ENCODE results near the gene ZNF701. TPM values are rescaled to one million over a fixed set of nuclear protein-coding genes. Genes with fewer than 3 reads are reported as not detected.
"Not testable (repeated sequence)": the region's sequence is repeated elsewhere in the genome, so short reads cannot be mapped to it uniquely, and the experiment has no call there.

Gene ZNF701
- polyA plus RNA-seq, 3 donors = 4.8 to 8.2 (median 5.6) TPM

GRCh38 chr19:52536448-52536800 lies 33.7 kb upstream of the ZNF701 start:
- peak in 2 of 3 donors; percentile 24 to 29 for DNase-seq
- Histone ChIP-seq H3K79me2 (ENCODE audit: insufficient read depth, low read length) (peaks cover 59% of the 10 kb centered on the region), H3K4me3 (replicated peaks in 1 of 3; ENCODE audit: low read depth in 2 of 3, low read length in 3 of 3) (peak overlapping the region; percentile 56 to 80 (median 71)), H3K9ac (ENCODE audit: insufficient read depth, low read length, poor library complexity, severe bottlenecking) (peak overlapping the region; percentile 63), H3K27me3 (ENCODE audit: control insufficient read depth in 2 of 2, insufficient read depth in 2 of 2, low read length in 2 of 2) (no peaks in the 10 kb centered on the region), H3K9me3 (replicated peaks in 1 of 2; ENCODE audit: control insufficient read depth in 1 of 2, insufficient read depth in 1 of 2, low read length in 2 of 2) (peaks cover 16 to 44% of the 10 kb centered on the region in 2 donors), H3K4me1 (ENCODE audit: control insufficient read depth in 1 of 2, insufficient read depth in 2 of 2, low read length in 2 of 2) (peaks cover 52 to 61% of the 10 kb centered on the region in 2 donors), H2AFZ (ENCODE audit: insufficient read depth, low read depth, low read length, poor library complexity, severe bottlenecking) (peak overlapping the region; percentile 65), H4K20me1 (ENCODE audit: insufficient read depth, low read length) (no peaks in the 10 kb centered on the region), H3K36me3 (replicated peaks in 1 of 2; ENCODE audit: control insufficient read depth in 1 of 2, insufficient read depth in 2 of 2, low read length in 2 of 2) (peaks cover 4 to 24% of the 10 kb centered on the region in 2 donors), H3K27ac (ENCODE audit: low read depth in 1 of 2, low read length in 2 of 2) (peak overlapping the region; percentile 77 to 88), H3K4me2 (replicated peaks; ENCODE audit: extremely low read depth, low read length, poor library complexity, severe bottlenecking) (peak overlapping the region; percentile 87)
- H3K36me3 Mint-ChIP-seq = peaks cover 28 to 46% of the 10 kb centered on the region in 2 donors
- peaks cover 18 to 63% (median 45%) of the 10 kb centered on the region in 7 donors for H3K9me3 Mint-ChIP-seq
- H3K4me3 Mint-ChIP-seq = peak overlapping the region; percentile 88 to 93
- peak overlapping the region; percentile 76 to 96 (median 88) for H3K27ac Mint-ChIP-seq
- WGBS (ENCODE audit: insufficient coverage) = 5% methylated on average over 16 of the region's 17 CpGs
- intact Hi-C loops (cut with micrococcal nuclease) = loop anchor here in 1 of 2 donors (10.0 kb wide), 1 partner anchor 262 kb away; no protein-coding TSS in a partner anchor
- TF ChIP-seq CTCF (IDR thresholded peaks at IDR 0.05) = no peak
- H3K4me1 Mint-ChIP-seq = peaks cover 61% of the 10 kb centered on the region
- peaks cover 0 to 4% (median 3%) of the 10 kb centered on the region in 3 donors for H3K27me3 Mint-ChIP-seq (ENCODE audit: low read depth in 3 of 3)

- peaks cover 63% of the 10 kb centered on the region for H3K4me1 Mint-ChIP-seq
- peak overlapping the region; percentile 73 to 91 (median 89) for H3K27ac Mint-ChIP-seq
- H2AFZ ChIP-seq (ENCODE audit: insufficient read depth, low read depth, low read length, poor library complexity, severe bottlenecking); H3K4me3 ChIP-seq (replicated peaks in 1 of 3; ENCODE audit: low read depth in 2 of 3, low read length in 3 of 3); H3K27me3 ChIP-seq (ENCODE audit: control insufficient read depth in 2 of 2, insufficient read depth in 2 of 2, low read length in 2 of 2); H3K4me2 ChIP-seq (replicated peaks; ENCODE audit: extremely low read depth, low read length, poor library complexity, severe bottlenecking); H3K9ac ChIP-seq (ENCODE audit: insufficient read depth, low read length, poor library complexity, severe bottlenecking); H3K27me3 Mint-ChIP-seq (ENCODE audit: low read depth in 3 of 3); H4K20me1 ChIP-seq (ENCODE audit: insufficient read depth, low read length): not testable (repeated sequence)
- WGBS (ENCODE audit: insufficient coverage) = no CpG with 5 or more reads among the region's 4 CpGs
- peak; percentile 25 to 69 (median 60) for DNase-seq
- peaks cover 44 to 65% of the 10 kb centered on the region in 2 donors for H3K4me1 ChIP-seq (ENCODE audit: control insufficient read depth in 1 of 2, insufficient read depth in 2 of 2, low read length in 2 of 2)
- peaks cover 15 to 42% of the 10 kb centered on the region in 2 donors for H3K36me3 ChIP-seq (replicated peaks in 1 of 2; ENCODE audit: control insufficient read depth in 1 of 2, insufficient read depth in 2 of 2, low read length in 2 of 2)
- peaks cover 34 to 63% of the 10 kb centered on the region in 2 donors for H3K36me3 Mint-ChIP-seq
- intact Hi-C loops (cut with micrococcal nuclease) = loop anchor here in 1 of 2 donors (10.0 kb wide), 1 partner anchor 264 kb away; no protein-coding TSS in a partner anchor
- peak overlapping the region in 1 of 2 donors; percentile 48 for H3K4me3 Mint-ChIP-seq
- H3K79me2 ChIP-seq (ENCODE audit: insufficient read depth, low read length) = peaks cover 57% of the 10 kb centered on the region
- H3K9me3 Mint-ChIP-seq = peaks cover 33 to 87% (median 65%) of the 10 kb centered on the region in 7 donors
- H3K9me3 ChIP-seq (replicated peaks in 1 of 2; ENCODE audit: control insufficient read depth in 1 of 2, insufficient read depth in 1 of 2, low read length in 2 of 2) = peaks cover 29 to 63% of the 10 kb centered on the region in 2 donors
- peak overlapping the region; percentile 59 to 67 for H3K27ac ChIP-seq (ENCODE audit: low read depth in 1 of 2, low read length in 2 of 2)
Observed at GRCh38 chr19:52538815-52539214, 31.3 kb upstream of the ZNF701 start.

- H3K27me3 ChIP-seq (ENCODE audit: control insufficient read depth in 2 of 2, insufficient read depth in 2 of 2, low read length in 2 of 2); H3K27ac ChIP-seq (ENCODE audit: low read depth in 1 of 2, low read length in 2 of 2); H3K27ac Mint-ChIP-seq; H4K20me1 ChIP-seq (ENCODE audit: insufficient read depth, low read length); H3K4me3 ChIP-seq (replicated peaks in 1 of 3; ENCODE audit: low read depth in 2 of 3, low read length in 3 of 3); H3K9ac ChIP-seq (ENCODE audit: insufficient read depth, low read length, poor library complexity, severe bottlenecking); H3K27me3 Mint-ChIP-seq (ENCODE audit: low read depth in 3 of 3); H3K4me2 ChIP-seq (replicated peaks; ENCODE audit: extremely low read depth, low read length, poor library complexity, severe bottlenecking); H2AFZ ChIP-seq (ENCODE audit: insufficient read depth, low read depth, low read length, poor library complexity, severe bottlenecking); H3K4me3 Mint-ChIP-seq; intact Hi-C loops (cut with micrococcal nuclease): not testable (repeated sequence)
- peaks cover 52 to 81% of the 10 kb centered on the region in 2 donors for H3K9me3 ChIP-seq (replicated peaks in 1 of 2; ENCODE audit: control insufficient read depth in 1 of 2, insufficient read depth in 1 of 2, low read length in 2 of 2)
- peaks cover 26 to 43% of the 10 kb centered on the region in 2 donors for H3K4me1 ChIP-seq (ENCODE audit: control insufficient read depth in 1 of 2, insufficient read depth in 2 of 2, low read length in 2 of 2)
- DNase-seq = peak in 1 of 3 donors; percentile 14
- Mint-ChIP-seq H3K9me3 (peaks cover 44 to 96% (median 83%) of the 10 kb centered on the region in 7 donors), H3K36me3 (peaks cover 50 to 79% of the 10 kb centered on the region in 2 donors), H3K4me1 (peaks cover 45% of the 10 kb centered on the region)
- H3K79me2 ChIP-seq (ENCODE audit: insufficient read depth, low read length) = peaks cover 60% of the 10 kb centered on the region
- H3K36me3 ChIP-seq (replicated peaks in 1 of 2; ENCODE audit: control insufficient read depth in 1 of 2, insufficient read depth in 2 of 2, low read length in 2 of 2) = peaks cover 38 to 65% of the 10 kb centered on the region in 2 donors
- no CpG with 5 or more reads among the region's 5 CpGs for whole genome bisulfite sequencing (ENCODE audit: insufficient coverage)
Observed at GRCh38 chr19:52541176-52541575, 28.9 kb upstream of the ZNF701 start.

Data from CD14-positive monocyte (primary cell).